H7 (cell line): Measurements from ENCODE around the gene CDCP2. TPM values are rescaled to one million over a fixed set of nuclear protein-coding genes. Genes with fewer than 3 reads are reported as not detected.

Source experiments
- DNase-seq: peaks from one replicate; pipeline ENCODE4 v3.0.0; 2012
- H3K27me3 ChIP-seq: 2 replicates; pipeline ENCODE4 v1.6.0; 2011; ENCODE audit warnings: mild to moderate bottlenecking, low read length; ENCODE audit not compliant: control insufficient read depth, insufficient read depth
- H3K36me3 ChIP-seq: replicated peaks from 2 replicates; pipeline ENCODE4 v1.5.1; 2011; ENCODE audit warnings: low read length; ENCODE audit not compliant: control insufficient read depth, insufficient read depth
- H3K4me3 ChIP-seq: 2 replicates; pipeline ENCODE4 v1.5.1; 2011; ENCODE audit warnings: low read depth, mild to moderate bottlenecking, control low read depth, low read length, moderate library complexity; ENCODE audit not compliant: insufficient read depth
- total RNA-seq: library from RNA; depleted of rRNA; stranded (reverse); fragments of >200 nt; shearing (Covaris generic); gene quantifications from 2 replicates; pipeline ENCODE4 v1.2.3, GENCODE V29; 2014

The CDCP2 gene
- total RNA-seq, 1 experiment from 2014 or later = not detected

DNA sequence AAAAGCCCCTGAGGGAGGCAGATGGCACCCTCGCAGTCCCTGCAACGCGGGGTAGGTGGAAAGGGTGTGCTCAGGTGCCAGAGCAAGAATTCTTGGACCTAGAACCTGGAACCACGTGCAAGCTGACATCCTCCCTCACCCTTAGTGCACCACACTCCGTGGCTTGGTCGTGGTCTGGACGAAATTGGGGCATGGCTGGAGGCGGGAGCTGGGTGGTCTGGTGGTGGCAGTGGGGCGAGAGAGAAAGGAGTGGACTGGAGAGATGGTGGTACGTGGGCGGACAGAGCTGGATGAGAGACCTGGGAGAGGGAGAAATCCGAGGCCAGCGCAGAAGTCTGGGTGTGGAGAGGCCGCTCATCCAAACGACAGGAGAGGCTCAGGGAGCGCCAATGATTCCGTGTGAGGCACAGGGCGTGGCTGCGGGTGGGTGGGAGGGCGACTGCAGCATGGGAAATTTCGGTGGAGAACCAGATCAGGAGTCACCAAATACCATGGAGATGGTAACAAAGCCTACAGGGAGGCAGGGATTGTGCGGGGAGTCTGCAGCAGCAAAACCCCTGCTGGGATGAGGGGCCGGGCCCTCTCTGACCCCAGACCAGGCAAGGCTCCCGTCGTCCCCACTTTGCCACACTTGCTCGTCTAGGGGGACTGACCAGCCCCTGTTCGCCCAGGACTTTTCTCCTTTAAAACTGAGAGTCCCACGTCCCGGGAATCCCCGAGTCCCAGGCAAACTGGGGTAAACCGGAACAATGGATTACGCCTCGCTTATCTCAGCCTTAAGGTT lies 31.9 kb downstream of the CDCP2 start:
- H3K36me3 ChIP-seq = no peaks in the 10 kb centered on the region
- DNase-seq = peak; percentile 81
- no peak overlapping the region for H3K4me3 ChIP-seq
- H3K27me3 ChIP-seq = peaks cover 14% of the 10 kb centered on the region

DNA sequence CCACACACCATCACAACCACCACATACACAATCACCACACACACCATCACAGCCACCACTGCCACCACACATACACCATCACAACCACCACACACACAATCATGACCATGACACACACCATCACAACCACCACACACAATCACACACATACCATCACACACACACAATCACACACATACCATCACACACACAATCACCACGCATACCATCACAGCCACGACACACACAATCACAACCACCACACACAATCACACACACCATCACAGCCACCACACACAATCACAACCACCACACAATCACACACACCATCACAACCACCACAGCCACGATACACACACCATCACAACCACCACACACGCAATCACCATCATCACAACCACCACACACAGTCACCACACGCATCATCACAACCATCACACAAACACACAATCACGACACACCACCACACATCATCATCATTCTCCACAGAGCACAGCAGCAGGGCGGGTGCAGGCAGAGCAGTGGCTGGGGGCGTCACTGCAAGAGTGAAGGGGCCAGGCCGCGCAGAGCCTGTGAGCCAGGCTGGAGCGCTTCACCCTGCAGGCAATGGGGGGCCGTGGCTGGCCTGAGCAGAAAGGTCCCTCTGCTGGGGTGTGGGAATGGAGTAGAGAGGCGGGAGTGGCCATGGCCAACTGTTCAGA lies 32.6 kb downstream of the CDCP2 start:
- Histone ChIP-seq H3K4me3 (no peak overlapping the region), H3K27me3 (peaks cover 14% of the 10 kb centered on the region), H3K36me3 (no peaks in the 10 kb centered on the region)
- no peak for DNase-seq

DNA sequence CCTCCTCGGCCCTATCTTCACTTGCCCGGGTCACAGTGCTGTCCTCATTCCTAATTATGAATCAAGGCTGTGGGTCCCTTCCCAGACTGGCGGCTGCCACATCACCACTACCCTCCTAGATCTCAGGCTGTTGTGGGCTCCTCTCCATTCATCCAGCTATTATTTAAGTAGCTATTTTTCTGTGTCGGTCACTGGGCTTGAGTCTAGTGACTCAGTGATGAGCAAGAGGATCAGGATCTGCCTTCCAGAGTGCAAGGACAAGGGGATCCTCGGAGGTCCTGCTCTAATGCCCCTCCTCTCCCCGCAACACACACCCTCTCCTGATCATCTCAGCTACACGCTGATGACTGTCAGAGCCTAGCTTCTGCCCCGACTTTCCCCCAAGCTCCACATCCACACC lies 34.1 kb downstream of the CDCP2 start:
- Histone ChIP-seq H3K4me3 (no peak overlapping the region), H3K27me3 (peaks cover 14% of the 10 kb centered on the region), H3K36me3 (no peaks in the 10 kb centered on the region)
- DNase-seq = peak; percentile 26

DNA sequence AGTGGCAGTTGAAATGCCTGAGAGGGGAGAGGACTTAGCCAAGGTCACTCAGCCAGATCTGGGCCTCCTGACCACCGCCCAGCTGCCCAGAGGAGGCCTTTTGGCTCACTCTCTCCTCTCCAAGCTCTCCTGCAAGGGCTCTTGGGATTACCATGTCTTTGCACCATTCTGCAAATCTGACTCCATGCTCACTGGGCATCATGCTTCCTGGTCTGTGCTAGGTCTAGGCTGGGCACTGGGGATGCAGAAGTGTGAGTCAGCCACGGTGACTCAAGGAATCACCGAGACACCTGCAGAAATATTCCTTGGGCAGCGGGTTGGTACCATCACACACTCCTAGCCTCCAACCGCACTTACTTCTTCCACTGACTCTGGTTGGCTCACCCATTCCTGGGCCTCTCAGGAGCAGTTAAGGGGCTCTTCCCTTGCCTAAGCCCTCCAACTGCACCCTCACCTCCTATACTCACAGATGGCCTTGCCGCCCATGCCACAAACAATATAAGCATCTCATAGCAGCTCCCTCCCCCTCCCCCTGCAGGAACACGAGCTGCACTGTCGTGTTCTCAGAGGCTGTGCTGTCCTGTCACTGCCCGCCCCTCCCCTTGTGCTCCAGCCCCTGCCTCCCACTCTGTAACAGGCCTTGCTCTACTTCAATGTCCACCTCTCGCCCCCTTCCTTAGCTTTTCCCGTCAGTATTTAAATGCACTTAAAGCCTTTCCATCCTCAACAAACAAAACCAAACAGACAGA lies 34.8 kb downstream of the CDCP2 start:
- no peaks in the 10 kb centered on the region for H3K36me3 ChIP-seq
- DNase-seq = peak; percentile 39
- peaks cover 14% of the 10 kb centered on the region for H3K27me3 ChIP-seq
- no peak overlapping the region for H3K4me3 ChIP-seq

DNA sequence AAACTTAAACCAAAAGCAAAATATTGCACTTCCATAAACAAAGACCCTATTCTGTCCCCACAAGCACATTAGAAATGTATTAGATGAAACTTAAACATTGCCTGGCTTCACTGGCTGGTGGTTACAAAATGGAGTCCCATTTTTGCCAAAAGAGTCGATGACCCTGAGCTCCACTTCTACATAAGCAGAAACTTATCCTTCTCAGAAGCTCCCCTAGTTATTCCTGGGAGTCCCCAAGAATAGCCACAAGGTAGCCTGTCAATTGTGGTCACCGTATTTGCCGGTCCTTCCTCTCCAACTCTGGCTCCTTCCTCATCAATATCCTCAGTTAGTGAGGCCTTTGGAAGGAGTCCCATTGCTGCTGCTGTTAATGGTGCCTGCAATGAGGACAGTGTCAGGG lies 37.3 kb downstream of the CDCP2 start:
- DNase-seq = peak; percentile 7
- H3K36me3 ChIP-seq = no peaks in the 10 kb centered on the region
- H3K4me3 ChIP-seq = no peak overlapping the region
- H3K27me3 ChIP-seq = no peaks in the 10 kb centered on the region

DNA sequence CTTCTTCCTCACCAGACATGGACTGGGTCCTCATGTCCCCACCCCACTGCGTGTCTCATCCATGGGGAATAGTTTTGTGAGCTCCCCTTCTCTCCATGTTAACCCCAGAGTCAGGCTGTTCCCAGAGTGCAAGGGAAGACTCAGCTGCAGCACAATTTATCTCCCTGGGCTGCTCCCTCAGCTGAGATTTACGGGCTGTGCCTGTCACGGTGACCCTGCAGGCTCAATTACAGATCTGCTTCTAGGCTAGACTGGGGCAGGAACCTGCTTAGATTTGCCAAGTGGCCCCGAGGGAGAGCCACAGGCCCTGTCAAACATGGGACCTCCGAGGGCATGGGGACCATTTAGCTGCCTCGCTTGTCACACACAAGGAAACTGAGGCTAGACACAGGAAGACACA lies 37.8 kb downstream of the CDCP2 start:
- no peaks in the 10 kb centered on the region for H3K27me3 ChIP-seq
- no peak overlapping the region for H3K4me3 ChIP-seq
- H3K36me3 ChIP-seq = no peaks in the 10 kb centered on the region
- DNase-seq = peak; percentile 8

DNA sequence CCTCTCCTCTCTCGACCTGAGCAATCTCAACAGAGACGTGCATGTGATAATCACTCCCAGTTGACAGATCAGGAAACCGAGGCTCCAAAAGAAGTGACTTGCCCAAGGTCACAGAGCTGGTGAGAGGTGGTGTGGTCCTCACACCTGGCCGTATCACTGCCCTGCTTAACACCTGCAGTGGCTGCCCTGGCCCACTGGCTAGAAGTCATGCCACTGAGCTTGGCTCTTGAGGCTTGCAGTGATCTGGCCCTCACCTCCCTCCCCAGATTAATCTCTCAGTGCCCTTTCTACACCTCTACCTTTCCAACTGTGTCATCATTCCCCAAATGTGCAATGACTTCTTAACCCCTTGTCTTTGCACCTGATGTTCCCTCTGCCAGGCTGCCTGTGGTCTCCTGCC lies 38.8 kb downstream of the CDCP2 start:
- Histone ChIP-seq H3K36me3 (no peaks in the 10 kb centered on the region), H3K4me3 (no peak overlapping the region), H3K27me3 (no peaks in the 10 kb centered on the region)
- DNase-seq = peak; percentile 5

DNA sequence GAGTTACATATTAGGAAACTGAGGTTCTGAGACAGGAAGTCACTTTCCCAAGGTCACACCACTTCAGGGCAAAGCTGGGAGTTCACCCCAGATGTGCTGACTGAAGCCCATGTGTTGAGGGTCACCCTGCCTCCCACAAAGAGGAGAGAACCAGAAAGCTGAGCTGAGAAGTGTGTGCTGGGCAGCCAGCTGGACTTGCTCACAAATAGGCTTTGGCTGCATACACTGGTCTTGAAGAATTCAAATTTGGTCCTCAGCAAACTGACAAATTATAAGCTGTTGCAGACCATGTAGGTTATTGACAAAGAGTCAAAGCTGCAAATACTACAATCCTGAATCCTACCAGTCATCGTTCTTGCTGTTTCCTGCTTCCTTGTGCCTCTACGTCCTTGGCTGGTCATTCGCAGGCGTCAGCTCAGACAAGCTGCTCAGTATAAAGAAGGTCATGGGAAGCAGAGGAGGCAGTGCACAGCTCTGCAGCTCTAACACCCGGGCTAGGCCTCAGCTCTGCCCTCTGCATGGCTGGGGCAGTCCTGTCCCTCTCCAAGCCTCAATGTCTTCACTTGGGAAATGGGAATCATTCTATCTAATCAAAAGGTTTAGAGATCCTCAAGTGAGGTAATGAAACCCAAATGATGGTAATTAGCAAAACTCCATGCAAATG lies 40.0 kb downstream of the CDCP2 start:
- DNase-seq = peak; percentile 18
- no peak overlapping the region for H3K4me3 ChIP-seq

DNA sequence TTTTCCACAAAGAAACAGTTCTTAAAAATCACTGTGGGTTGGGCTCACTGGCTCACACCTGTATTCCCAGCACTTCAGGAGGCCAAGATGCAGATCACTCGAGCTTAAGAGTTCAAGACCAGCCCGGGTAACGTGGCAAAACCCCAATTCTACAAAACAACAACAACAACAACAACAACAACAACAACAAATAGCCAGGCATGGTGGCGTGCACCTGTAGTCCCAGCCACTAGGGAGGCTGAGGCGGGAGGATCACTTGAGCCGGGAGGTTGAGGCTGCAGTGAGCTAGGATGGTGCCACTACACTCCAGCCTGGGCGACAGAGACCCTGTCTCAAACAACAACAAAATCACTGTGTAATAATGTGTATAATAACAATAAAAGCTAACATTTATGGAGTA lies 40.8 kb downstream of the CDCP2 start:
- no peak for DNase-seq
- Histone ChIP-seq H3K4me3 (no peak overlapping the region), H3K36me3 (no peaks in the 10 kb centered on the region), H3K27me3 (no peaks in the 10 kb centered on the region)

More for the DNA sequence above, 40.0 kb downstream of the CDCP2 start:
- Histone ChIP-seq H3K36me3 (no peaks in the 10 kb centered on the region), H3K27me3 (no peaks in the 10 kb centered on the region)

DNA sequence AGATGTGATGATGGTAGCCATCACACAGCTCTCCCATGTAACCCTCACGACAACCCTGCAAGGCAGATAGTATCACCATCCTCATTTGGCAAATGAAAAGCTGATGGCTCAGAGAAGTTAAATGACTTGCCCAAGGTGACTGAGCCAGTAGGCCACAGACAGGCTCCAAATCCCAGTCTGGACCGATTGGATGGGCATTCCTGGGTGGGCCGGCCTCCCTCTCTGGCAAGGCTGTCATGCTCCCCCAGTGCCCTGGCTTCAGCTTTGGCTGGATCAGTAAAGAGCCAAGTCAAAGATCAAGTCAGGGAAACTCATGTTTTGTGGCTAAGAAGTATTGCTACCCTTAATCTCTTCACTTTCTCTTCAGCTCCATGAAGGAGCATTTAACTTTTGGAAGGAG lies 41.2 kb downstream of the CDCP2 start:
- Histone ChIP-seq H3K36me3 (no peaks in the 10 kb centered on the region), H3K27me3 (no peaks in the 10 kb centered on the region), H3K4me3 (no peak overlapping the region)
- peak; percentile 5 for DNase-seq

DNA sequence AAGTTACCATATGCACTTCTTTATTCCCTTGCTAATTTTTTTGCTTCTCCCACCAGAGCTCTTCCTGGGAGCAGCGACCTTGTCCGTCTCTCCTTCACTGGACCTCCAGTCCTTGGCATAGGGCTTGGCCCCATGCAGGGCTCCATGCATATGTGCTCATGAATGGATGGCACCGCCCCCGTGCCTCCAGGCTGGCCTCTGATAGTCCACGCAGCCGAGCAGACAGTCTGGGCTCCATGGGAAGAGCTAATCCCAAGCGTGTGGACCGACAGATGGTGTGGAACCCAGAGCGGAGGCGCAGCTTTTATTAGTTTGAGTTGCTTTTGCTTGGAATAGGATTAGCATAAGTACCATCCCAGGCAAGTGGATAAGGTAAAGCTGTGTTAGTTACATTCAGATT lies 41.8 kb downstream of the CDCP2 start:
- DNase-seq = peak; percentile 22
- Histone ChIP-seq H3K4me3 (no peak overlapping the region), H3K36me3 (no peaks in the 10 kb centered on the region), H3K27me3 (no peaks in the 10 kb centered on the region)

DNA sequence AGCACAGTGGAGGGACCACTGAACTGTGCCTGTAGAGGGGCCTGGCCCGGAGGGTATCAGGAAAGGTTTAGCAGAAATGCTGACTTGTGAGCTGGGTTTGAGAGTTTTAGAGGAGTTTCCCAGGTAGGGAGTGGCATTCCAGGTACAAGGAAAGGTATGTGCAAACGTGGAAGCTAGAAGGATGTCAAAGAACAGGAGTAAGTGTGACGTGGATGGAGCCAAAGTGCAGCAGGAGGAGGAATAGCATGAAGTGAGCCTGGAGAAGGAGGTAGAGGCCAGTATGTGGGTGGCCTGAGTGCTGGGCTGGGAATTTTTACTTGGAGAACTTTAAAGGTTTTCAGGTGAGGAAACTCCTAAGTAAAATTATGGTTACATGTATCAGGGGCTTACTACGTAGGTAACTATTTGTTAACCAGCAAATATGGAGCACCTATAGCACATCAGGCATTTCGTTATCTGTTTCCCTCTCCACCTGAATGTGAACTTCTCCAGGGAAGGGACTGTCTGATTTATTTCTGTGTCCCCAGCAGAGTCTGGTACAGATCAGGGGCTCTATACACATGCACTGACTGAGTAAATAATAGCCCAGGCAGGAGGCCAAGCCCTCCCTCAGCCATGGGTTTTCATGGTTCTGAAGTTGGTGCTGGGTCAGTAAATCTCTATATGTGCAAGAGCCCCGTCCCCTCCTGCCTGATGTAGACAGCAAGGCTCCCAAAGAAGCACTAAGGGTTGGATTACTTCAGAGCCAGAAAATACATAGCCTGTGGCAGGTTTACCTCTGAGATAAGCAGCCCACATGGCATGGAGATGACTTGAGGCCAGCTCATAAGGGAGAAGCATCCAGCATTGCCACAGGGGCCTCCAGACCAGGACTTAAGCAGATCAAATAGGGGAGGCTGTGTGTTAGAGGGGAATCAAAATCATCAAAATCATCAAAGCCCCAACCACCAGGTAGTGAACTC lies 43.4 kb downstream of the CDCP2 start:
- no peaks in the 10 kb centered on the region for H3K27me3 ChIP-seq
- no peak overlapping the region for H3K4me3 ChIP-seq
- peak; percentile 19 for DNase-seq

DNA sequence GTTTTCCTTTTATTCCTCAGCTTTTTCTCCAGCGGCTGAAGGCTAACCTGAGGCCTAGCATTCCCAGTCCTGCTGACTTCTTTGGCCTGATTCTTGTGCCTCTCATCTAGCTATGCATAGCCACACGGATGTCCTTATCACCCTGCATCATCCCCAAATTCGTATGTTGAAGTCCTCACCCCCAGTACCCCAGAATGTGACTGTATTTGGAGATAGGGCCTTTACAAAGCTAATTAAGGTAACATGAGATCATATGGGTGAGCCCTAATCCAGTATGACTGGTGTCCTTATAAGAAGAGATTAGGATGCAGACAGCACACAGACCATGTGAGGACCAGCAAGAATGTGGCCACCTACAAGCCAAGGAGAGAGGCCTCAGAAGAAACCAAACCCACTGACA lies 44.6 kb downstream of the CDCP2 start:
- Histone ChIP-seq H3K4me3 (no peak overlapping the region), H3K27me3 (no peaks in the 10 kb centered on the region), H3K36me3 (no peaks in the 10 kb centered on the region)
- DNase-seq = no peak

More for the DNA sequence above, 43.4 kb downstream of the CDCP2 start:
- no peaks in the 10 kb centered on the region for H3K36me3 ChIP-seq
